HFF-Myc (cell line): ENCODE measurements around the gene MTX2.

ENCODE experiments used
- DNase-seq: peaks from one replicate; pipeline ENCODE4 v3.0.0-alpha.2; 2011; ENCODE audit warnings: low read depth; ENCODE audit errors: extremely low read depth
- H3K4me3 ChIP-seq: replicated peaks from 2 replicates; pipeline ENCODE4 v1.5.1; 2011; ENCODE audit warnings: low read depth, mild to moderate bottlenecking, control low read depth, low read length
- CTCF ChIP-seq: IDR thresholded peaks from 2 replicates; pipeline ENCODE4 v1.5.1; 2012; ENCODE audit warnings: mild to moderate bottlenecking, low read depth, low read length, control low read depth; ENCODE audit errors: missing control alignments

MTX2 gene

GRCh38 chr2:176270100-176270750 lies 983 bp downstream of the MTX2 start:
- TF ChIP-seq CTCF: no peak
- H3K4me3 ChIP-seq: peak overlapping the region; percentile 96
- DNase-seq: no peak

GRCh38 chr2:176272870-176273459 lies 3.7 kb downstream of the MTX2 start:
- H3K4me3 ChIP-seq: no peak overlapping the region
- TF ChIP-seq CTCF: no peak
- no peak for DNase-seq

- no peak overlapping the region for H3K4me3 ChIP-seq
- DNase-seq: no peak
- no peak for TF ChIP-seq CTCF
Observed at GRCh38 chr2:176278927-176279326, 9.7 kb downstream of the MTX2 start.

- DNase-seq: no peak
- no peak for TF ChIP-seq CTCF
- no peak overlapping the region for H3K4me3 ChIP-seq
Observed at GRCh38 chr2:176280156-176280555, 10.9 kb downstream of the MTX2 start.

GRCh38 chr2:176280867-176281658 lies 11.8 kb downstream of the MTX2 start:
- DNase-seq: no peak
- H3K4me3 ChIP-seq: no peak overlapping the region
- TF ChIP-seq CTCF: no peak

- H3K4me3 ChIP-seq: no peak overlapping the region
- DNase-seq: no peak
- no peak for TF ChIP-seq CTCF
Observed at GRCh38 chr2:176283291-176284068, 14.2 kb downstream of the MTX2 start.
